Liver (tissue), 3 donors: Measurements from ENCODE around the gene THRB.

Experiments used
- CTCF ChIP-seq: fragments of 150-350 bp; IDR thresholded peaks from 2 replicates; pipeline ENCODE4 v1.5.1; 2017; ENCODE audit warnings: improper control_type of control experiment, low read depth, low read length; ENCODE audit not compliant: missing input control
- REST ChIP-seq: IDR thresholded peaks from 2 replicates; pipeline ENCODE4 v1.6.1; 2016; ENCODE audit warnings: antibody characterized with exemption, mild to moderate bottlenecking
- TAF1 ChIP-seq: conservative IDR thresholded peaks from 2 replicates; pipeline ENCODE4 v1.6.1; 2016; ENCODE audit warnings: antibody characterized with exemption, mild to moderate bottlenecking
- donor health status: healthy.
- donor health status: healthy.

- TF ChIP-seq CTCF, result no peak
- no peak for TF ChIP-seq TAF1
- TF ChIP-seq REST, result no peak
These were observed 345.6 kb downstream of the THRB start for GRCh38 chr3:24149032-24149431.
